T1000 (cell line): Measurements from ENCODE around the gene GPS1.

ENCODE experiments used
- DNase-seq: peaks from one replicate; lab custom pipeline; 2025; ENCODE audit warnings: mixed read lengths; lab: John Stamatoyannopoulos, UW

Gene GPS1

DNA sequence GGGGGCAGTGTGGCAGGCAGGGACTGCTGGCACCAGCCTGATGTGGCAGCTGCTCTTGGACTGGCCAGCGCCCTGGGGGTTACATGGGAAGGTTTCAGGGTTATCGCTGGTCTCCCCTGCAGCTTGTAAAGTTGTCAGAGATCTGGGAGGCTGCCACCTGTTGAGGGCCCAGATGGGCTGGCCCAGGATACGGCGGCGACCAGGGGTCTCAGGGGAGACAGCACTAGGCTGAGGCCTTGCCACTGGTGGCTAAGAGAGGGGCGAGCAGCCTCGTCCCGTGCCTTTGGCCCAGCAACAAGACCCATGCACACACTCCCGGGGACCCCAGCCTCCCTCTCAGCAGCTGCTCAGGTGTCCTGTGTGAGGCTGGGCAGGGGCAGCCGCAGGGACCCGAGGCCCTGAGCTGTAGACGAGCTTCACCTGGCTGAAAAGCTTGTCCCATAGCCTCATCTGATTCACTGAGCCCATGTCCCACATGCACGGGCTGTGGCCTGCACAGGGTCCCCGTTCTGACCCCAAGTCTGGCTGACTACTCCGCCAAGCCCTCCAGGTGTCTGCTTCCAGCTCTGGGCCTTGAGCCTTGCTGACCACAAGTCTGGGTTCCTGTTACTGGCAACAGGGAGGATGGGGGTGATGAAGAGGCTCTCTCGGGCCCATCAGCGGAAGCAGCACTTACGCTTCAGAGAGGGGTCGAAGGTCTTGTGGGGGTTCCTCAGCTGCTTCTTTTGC lies 7.7 kb downstream of the GPS1 start:
- no peak for DNase-seq

DNA sequence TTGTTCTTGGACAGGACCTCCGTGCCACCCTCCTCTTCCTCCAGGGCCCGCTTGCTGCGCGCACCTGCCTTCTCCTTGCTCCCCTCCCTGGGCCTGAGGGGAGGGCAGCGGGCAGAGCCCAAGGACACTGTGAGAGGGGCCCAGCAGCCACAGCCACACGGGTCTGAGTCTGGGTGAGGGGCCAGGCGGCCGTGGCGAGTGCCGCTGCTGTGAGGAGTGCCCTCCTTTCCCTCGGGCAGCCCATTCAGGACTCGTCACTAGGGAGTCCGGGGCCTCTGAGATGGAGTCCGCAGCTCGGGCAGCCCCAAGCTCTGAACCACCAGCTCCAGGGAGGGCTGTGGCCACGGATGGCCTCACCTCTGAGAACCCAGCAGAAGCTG lies 8.3 kb downstream of the GPS1 start:
- DNase-seq: no peak

DNA sequence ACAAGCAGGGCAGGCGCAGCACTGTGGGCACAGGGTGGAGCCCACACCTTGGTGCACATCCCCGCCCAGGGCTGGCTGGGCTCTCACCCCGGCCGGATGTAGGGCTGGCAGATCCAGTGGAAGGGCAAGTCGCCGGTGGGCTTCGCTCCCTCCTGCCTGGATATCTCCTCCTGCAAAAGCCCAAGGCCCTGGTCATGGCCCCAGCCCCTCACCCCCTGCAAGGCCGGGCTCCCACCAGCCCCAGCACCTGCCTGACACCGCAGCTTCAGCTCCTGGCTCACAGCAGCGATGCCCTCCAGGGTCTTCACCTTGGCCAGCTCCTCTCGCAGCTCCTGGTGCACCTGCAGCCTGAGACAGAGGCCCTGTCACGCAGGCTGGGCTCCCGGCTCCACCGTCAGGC lies 8.9 kb downstream of the GPS1 start:
- DNase-seq: no peak

DNA sequence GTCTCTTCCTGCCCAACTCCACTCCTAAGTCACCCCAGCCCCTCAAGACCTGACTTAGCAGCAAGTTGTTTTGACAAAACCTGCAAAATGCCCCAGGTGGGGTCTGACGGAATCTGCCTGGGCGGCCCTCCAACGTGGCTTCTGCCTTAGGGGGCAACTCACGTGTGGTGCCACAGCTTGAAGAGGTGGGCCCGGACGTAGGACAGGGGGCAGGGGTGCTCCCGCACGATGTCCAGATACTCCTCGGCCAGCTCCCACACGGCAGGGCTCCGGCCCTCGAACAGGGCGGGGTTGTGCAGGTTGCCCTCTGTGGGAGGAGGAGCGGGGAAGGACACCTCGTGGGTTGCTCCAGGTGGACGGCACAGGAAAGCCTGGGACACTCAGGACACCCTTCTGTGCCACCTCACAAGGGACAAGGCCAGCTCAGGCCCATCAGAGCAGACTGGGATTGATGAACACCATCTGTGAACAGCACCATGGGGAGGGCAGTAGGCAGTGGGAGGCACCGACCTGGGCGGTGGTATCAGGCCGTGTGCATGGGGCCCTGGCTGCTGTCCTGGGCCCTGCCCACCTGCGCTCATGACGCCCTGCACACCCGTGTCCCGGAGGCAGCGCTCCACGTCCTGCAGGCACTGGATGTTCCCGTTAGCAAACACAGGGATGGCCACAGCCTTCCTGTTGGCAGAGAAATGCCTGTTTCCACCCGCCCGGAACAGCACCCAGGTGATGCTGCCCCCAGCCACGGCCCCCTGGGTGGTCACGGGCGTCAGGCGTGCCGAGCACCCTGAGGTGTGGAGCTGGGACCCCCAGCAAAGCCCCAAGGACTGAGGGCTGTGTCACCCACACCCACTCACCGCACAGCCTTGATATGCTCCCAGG lies 9.6 kb downstream of the GPS1 start:
- no peak for DNase-seq

DNA sequence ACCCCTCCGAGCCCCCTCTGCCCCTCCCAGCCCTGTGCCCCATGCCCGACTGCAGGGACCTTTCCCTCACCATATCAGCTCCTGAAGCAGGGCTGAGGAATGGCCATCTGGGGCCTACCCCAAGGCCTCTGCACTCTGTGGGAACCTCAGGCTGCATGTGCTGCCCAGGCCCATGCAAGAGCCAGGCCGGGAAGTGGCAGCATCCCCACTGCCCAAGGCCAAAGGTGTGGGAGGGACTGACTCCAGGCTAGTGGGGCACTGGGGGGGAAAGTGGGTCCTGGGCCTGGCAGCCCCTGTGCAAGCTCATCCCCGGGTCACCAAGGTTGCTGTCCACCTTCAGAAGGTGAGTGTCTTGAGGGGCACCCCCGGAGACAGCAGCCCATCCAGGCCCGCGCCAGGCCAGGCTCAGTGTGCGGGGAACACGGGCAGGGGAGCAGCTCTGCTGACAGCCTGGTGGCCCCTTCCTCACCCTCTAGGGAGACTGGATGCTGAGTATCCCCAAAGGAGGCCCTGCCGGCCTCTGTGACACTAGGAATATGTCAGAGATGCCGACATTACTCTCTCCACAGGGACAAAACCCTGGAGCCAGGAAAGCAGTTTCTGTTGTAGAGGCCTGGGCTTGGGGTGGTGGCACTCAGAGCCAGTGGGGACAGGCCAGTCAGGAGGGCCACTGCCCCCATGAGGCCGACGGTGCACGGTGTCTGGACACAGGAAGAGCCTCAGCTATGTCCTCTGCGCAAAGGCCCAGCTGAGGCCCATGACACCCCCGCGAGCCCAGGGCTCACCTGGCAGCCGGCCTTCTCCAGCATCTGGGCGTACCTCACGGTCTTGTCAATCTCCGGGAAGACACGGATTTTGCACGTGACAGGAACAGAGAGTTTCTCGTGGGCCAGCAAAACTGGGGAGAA lies 10.6 kb downstream of the GPS1 start:
- DNase-seq: no peak

DNA sequence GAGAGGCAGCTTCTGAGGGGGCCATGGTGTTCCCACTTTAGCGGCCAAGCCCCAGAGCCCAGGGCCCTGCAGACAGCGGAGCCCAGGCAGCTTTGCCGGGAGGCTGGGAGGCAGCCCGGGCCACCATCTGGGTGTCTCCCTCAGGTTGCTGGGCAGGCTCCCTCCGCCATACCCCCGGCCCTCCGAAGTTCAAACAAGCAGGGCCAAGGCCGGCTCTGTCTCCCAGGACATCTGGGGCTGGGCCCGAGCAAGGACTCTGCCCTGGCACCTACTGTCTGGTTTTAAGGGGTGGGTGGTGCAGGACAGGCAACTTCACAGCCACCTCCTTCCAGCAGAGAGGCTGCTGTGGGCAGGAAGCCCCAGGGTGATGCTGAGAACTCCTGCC lies 11.3 kb downstream of the GPS1 start:
- DNase-seq: no peak

DNA sequence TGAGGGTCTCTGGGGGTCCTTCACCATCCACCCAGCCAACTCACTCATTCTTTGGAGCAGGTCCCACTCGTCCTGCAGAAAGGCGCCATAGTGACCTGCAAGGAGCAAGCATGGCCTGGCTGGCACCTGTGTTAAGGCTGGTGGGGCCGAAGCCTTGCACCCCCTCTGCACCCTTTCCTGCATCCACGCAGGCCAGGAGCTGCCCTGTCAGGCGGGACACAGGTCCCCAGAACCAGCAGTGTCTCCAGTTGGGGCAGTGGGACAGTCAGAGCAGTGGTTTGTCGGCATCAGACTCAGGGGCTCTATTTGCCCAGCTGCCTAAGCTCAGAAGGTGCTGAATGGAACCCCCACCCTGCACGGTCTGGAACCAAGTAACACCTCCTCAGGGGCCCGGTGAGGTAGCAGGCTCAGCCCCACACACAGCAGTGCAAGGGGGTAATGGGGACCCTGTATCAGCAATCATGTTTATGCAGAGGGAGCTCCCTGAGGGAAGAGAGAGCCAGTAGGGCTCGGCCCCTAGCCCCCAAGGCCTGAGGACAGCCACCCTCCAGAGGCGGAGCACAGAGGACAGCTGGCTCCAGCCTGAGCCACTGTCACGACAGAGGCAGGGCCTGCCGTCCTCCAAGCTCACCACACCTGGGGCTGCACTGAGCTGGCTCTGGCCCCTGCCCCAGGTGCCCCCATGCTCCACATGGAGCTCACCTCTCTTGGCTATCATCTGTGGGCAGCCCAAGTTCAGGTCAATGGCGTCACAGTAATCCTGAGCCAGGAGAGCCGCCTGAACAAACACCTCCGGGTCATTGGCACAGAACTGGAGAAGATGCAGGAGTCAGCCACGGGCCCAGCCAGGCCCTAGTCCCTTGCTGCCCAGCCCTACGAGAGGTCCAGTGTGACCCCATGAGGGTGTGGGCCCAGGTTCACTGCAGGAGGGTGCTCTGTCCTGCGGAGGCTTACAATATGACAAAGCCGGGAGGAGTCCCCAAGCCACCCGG lies 12.0 kb downstream of the GPS1 start:
- DNase-seq: no peak

DNA sequence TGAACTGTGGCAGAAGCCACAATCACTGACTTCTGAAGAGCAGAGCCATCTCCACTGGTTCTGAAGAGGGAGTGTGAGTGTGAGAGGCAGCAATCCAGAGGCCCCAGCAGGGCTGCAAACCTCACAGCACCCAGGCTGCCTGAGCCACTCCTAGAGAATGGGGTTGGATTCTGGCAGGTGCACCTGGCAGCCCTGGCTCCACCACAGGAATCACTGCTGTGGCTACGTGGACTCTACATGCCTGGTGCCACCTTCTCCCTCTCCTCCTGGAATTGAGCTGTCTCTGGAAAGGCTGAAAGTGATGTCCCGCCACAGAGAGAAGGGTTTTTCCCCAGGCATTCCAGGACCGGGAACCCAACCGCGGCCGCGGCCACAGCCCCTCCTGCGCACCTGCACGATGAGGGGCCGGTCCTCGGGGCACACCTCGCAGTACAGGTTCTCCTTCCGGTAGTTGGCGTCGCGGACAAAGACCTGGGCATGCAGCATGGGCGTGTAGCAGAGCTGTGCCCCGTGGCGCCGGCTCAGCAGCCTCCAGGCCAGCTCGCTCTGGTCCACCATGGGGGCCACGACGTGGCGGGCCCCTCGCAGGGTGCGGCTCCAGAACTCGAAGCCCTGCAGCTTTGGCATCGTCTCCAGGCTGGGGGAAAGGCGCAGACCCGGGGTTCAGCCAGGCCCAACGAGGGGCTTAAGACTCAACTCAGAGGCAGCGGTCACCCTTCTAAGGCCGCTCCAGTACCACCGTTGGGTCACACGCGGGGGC lies 12.9 kb downstream of the GPS1 start:
- DNase-seq: no peak

DNA sequence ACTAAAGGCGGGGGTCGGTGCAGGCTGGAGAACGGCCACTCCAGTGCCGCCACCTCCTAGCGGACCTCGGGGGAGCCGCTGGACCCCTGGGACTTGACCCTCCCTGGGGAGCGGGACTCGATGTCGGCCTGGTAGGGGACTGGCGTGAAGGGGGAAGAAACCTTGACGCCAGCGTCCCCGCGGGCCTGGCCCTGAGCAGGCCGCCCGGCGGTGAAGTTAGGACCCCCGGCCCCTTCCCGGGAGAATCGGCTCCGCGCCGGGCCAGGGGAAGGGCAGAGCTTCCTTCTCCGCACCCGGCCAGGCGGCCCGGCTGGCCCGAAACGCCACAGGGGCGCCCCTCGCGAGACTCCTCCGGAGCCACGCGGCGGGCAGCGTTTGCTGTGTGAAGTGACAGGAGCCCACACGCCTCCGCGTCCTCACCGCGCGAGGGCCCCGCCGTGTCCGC lies 13.5 kb downstream of the GPS1 start:
- no peak for DNase-seq

DNA sequence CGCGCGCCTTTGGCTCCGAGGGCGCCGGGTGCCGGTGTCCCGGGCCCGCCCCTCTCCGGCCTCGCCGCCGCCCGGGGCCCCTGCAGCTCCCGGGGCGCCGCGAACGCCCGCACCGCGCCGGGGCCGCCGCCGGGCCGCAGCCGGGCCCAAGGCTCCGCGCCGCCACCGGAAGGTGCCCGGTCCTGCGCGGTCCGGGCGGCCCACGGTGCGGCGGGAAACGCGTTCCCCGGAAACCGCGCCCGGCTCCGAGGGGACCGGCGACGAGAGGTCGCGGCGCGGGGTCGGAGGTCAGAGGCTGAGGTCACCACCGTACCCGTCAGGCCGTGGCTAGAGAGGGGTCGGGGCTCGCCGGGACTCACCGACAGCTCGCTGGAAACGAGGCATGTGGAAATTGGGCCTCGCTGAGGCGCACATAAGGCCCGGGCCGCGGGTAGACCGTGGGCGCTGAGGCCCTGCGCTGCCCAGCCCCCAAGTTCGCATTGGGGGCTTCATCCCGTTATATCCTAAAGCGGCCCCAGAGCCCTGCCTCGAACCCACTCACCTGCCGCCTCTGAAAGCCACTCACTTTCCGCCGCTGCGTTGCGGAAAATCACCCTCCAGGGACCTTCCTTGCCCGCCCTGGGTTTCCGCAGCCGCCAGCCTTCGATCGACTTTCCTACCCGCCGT lies 14.1 kb downstream of the GPS1 start, which contains the start of gene DUS1L:
Gene DUS1L, minus strand, starts transcription at position 167 of the 666 bp plus-strand sequence. CDS start 745 bp downstream, outside the sequence.
- peak; percentile 34 for DNase-seq

DNA sequence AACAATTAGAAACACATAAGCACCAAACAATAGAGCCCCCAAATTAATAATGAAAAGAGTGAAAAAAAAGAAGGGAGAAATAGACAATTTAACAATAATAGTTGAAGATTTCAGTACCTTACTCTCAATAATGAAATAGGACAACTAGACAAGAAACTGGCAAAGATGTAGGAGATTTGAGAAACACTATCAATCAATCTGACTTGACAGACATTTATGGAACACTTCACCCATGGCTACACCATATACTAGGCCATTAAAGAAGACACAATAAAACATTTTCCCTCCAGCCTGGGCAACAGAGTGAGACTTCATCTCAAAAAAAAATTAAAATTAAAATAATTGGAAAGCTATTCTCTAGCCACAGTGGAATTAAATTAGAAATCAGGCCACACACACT lies 18.9 kb downstream of the GPS1 start:
- DNase-seq: no peak

DNA sequence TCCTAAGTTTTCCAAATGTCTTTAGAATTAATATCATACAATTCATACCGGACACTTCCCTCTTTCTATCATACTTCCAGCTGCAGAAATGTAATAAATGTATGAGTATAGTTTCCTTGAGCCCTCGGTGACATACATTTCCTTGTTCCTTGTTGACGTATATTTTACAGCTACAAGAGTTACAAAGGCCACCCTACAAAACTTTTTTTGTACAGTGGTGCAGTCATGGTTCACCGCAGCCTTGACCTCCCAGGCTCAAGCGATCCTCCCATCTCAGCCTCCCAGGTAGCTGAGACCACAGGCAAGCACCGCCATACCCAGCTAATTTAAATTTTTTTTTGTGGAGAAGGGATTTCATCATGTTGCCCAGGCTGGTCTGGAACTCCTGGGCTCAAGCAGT lies 21.1 kb downstream of the GPS1 start:
- no peak for DNase-seq

DNA sequence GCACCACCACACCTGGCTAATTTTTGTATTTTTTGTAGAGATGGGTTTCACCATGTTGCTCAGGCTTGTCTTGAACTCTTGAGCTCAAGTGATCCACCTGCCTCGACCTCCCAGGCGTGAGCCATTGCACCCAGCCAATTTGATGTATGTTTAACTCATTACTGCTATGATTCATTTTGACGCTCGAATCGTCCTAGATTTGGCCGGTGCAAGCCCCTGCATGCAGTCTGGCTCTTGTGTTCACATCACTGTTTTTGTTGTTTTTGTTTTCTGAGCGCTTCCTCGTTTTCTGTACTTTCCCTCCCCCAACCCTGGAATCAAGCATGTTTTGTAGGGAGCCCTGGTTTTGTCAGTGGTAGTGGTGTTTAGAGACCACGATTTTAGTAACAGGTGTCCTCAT lies 21.7 kb downstream of the GPS1 start:
- no peak for DNase-seq

DNA sequence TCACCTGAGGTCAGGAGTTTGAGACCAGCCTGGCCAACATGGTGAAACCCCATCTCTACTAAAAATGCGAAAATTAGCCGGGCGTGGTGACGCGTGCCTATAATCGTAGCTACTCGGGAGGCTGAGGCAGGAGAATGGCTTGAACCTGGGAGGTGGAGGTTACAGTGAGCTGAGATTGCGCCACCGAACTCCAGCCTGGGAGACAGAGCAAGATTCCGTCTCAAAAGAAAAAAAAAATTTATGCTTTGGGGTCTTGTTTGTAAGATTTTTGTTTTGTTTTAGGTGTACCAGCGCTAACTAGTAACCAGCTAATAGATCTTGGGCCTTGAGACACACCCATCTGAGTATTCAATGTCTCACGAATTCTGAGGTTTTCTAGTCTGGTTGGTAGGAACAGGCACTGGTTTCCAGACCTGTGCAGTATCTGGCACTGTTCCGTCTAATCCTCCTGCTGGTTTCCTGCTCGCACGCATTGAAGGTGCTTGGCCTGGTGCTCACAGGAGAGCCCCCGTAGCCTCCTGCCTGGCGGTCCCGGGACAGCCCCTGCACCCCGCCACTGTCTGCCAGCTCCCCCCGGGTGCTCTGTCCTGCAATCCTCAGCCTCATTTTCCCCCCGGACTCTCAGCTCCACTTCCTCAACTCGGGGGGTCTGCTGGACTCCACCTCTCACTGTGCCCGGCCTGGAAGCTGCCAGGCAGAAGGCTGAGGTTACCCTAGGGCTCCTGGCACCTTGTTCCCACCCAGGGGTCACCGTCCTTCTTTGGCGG lies 24.5 kb downstream of the GPS1 start:
- DNase-seq: no peak

DNA sequence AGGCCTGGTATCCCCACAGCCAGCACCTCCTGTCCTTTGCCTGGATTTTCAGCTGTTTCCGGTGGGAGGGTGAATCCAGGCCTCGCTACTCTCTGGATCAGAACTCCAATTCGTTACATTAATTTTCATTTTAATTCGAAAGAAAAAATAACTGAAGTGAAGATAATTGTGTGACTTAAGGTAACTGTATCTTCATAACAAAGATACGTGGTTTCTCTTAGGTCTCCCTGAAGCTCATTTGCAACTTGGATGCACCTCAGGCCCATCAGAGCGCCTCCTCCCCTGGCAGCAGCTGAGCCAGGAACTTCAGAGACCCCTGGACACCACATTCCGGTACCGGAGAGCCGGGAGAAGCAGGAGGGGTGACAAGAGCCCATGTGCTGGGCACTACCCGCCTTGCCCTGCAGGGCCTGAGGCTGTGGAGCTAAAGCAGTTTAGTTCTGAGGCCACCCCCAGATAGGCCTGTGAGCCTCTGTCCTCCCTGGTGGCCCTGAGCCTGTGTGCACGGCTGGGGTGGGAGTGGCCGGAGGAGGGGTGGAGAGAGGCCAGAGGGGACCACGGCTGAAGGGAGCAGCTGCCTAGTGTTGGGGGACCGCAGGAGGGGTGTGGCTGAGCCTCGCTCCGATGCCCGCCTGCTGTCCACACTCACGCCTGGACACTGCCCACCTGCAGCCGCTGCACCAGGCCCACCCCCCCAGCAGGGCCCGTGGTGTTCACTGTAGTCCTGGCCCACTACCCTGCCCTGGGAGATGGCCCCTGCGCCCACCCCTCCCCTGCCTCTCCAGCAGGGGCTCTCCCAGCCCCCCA lies 25.3 kb downstream of the GPS1 start:
- no peak for DNase-seq

DNA sequence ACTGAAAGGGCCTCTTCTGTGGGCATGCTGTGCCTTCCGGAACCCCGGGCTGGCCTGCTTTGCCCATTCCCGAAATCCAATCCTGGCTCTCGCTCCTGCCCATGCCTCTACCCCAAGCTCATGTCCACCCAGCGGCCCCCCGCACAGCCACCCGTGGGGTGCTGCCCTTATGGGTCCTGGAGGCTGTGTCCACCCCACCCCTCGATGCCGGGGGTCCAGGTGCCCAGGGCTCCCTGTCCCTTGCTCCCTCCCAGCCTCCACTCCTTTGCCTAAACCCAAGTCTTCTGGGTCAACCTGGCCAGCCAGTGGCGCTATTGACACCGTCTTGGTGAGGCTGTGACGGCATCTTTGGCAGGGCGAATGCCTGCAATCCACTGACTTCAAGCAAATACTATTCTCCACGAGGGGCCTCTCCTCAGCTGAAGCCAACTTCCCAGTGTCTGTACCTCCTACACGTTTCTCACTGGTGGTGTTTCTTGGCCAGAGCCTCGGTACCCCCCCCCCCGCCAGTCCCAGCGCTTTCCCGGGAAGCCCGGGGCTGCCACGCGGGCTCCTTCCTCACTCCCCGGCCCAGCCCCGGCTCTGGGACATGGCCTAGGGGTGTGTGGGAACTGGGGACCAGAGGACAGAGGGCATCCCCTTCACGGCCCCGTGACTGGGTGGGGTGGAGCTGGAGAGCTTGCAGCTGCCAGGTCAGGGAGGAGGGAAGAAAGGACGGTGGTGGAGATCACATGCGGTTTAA lies 26.1 kb downstream of the GPS1 start:
- DNase-seq: no peak

DNA sequence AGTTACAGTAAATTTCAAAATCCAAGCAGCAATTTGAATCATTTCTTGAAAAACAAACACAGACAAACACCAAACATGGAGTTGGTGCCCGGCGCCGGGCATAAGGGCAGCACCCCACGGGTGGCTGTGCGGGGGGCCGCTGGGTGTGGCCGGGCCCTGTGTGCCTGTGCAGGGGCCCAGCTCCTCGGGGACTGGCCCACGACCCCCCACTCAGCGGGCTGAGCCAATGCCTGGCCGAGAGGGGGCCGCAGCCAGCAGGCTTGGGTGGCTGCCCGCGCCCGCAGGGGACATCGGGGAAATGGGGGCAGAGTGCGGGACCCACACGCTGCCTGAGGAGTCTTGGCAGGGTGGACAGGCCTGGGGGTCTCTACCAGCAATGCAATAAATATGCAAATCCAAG lies 26.7 kb downstream of the GPS1 start:
- no peak for DNase-seq
